ENCODE measurements around the gene LRRC3.
A peak's percentile ranks its signal among the peaks of the same experiment; 100 is the strongest.

Gene LRRC3

GRCh38 chr21:44510109-44510507 lies 54.8 kb downstream of the LRRC3 start:
- DNase-seq (ENCODE audit: low read depth), result no peak
- H3K4me3 ChIP-seq (ENCODE audit: low read depth, low read length), result no peak overlapping the region
- no peak for TF ChIP-seq MYC (IDR thresholded peaks at IDR 0.05; ENCODE audit: low read depth, low read length)
- TF ChIP-seq CTCF (IDR thresholded peaks at IDR 0.05; ENCODE audit: low read depth, low read length), result no peak
- no peak for TF ChIP-seq MAX (IDR thresholded peaks at IDR 0.05; ENCODE audit: low read depth, low read length)
- no peak for TF ChIP-seq POLR2A (IDR thresholded peaks at IDR 0.05; ENCODE audit: extremely low read depth, insufficient read length)

GRCh38 chr21:44510508-44511218 lies 55.4 kb downstream of the LRRC3 start:
- peak; percentile 68 for DNase-seq (ENCODE audit: low read depth)
- TF ChIP-seq CTCF (IDR thresholded peaks at IDR 0.05; ENCODE audit: low read depth, low read length), result peak; percentile 67
- no peak; the same call in 1 of the 2 replicates for TF ChIP-seq MYC (IDR thresholded peaks at IDR 0.05; ENCODE audit: low read depth, low read length)
- no peak overlapping the region for H3K4me3 ChIP-seq (ENCODE audit: low read depth, low read length)

GRCh38 chr21:44511219-44511937 lies 56.1 kb downstream of the LRRC3 start:
- DNase-seq (ENCODE audit: low read depth), result no peak
- H3K4me3 ChIP-seq (ENCODE audit: low read depth, low read length), result no peak overlapping the region
- TF ChIP-seq MAX (IDR thresholded peaks at IDR 0.05; ENCODE audit: low read depth, low read length), result no peak
- no peak for TF ChIP-seq CTCF (IDR thresholded peaks at IDR 0.05; ENCODE audit: low read depth, low read length)
- no peak for TF ChIP-seq MYC (IDR thresholded peaks at IDR 0.05; ENCODE audit: low read depth, low read length)
- no peak for TF ChIP-seq POLR2A (IDR thresholded peaks at IDR 0.05; ENCODE audit: extremely low read depth, insufficient read length)
